NT2/D1 (cell line): ENCODE measurements around the gene LRBA.

Experiments
- DNase-seq: peaks from one replicate; pipeline ENCODE4 v3.0.0-alpha.2; 2011; ENCODE audit warnings: low read depth, low spot score
- H3K27me3 ChIP-seq: 2 replicates; pipeline ENCODE4 v1.6.0; 2011; ENCODE audit warnings: mild to moderate bottlenecking; ENCODE audit not compliant: insufficient read length, insufficient read depth
- H3K36me3 ChIP-seq: 2 replicates; pipeline ENCODE4 v1.6.1; 2011; ENCODE audit warnings: mild to moderate bottlenecking, low read length, mixed read lengths; ENCODE audit not compliant: insufficient read depth, insufficient read length
- H3K4me1 ChIP-seq: 2 replicates; pipeline ENCODE4 v1.5.1; 2011; ENCODE audit not compliant: insufficient read depth, insufficient read length
- H3K4me3 ChIP-seq: 2 replicates; pipeline ENCODE4 v1.5.1; 2011; ENCODE audit warnings: low read depth; ENCODE audit not compliant: insufficient read length
- H3K9ac ChIP-seq: 2 replicates; pipeline ENCODE4 v1.6.0; 2011; ENCODE audit warnings: low read depth; ENCODE audit not compliant: insufficient read length
- H3K9me3 ChIP-seq: 2 replicates; pipeline ENCODE4 v1.5.1; 2011; ENCODE audit warnings: mild to moderate bottlenecking, low read length; ENCODE audit not compliant: insufficient read depth
- SUZ12 ChIP-seq: IDR thresholded peaks from 2 replicates; pipeline ENCODE4 v1.6.1; 2011; ENCODE audit not compliant: insufficient read length, insufficient read depth; ENCODE audit errors: extremely low read depth
- YY1 ChIP-seq: IDR thresholded peaks from 2 replicates; pipeline ENCODE4 v1.6.1; 2011; ENCODE audit not compliant: insufficient read length, insufficient read depth
- ZNF274 ChIP-seq: IDR thresholded peaks from 2 replicates; pipeline ENCODE4 v1.6.1; 2011; ENCODE audit warnings: mild to moderate bottlenecking, low read depth, low read length

Gene LRBA

DNA sequence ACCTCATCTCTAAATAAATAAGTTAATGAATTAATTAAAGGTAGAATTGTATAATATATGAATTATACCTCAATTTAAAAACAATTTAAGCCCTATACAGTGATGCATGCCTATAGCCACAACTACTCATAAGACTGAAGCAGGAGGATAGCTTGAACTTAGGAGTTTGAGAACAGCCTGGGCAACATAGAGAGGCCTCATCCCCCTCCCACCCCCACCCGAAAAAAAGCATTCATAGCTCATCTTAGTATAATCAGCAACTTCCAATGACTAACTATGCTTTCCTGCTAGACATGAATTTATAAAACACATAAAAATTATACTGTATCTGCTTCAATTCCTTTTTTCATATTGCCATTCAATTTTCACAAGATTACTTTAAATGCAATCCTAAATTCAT is 1.6 kb downstream of the LRBA start:
- Histone ChIP-seq H3K36me3 (peaks cover 4% of the 10 kb centered on the region), H3K9me3 (no peaks in the 10 kb centered on the region), H3K4me1 (no peaks in the 10 kb centered on the region), H3K27me3 (no peaks in the 10 kb centered on the region), H3K4me3 (peak overlapping the region; percentile 15), H3K9ac (no peak overlapping the region)
- TF ChIP-seq YY1 (no peak), ZNF274 (no peak), SUZ12 (no peak)
- DNase-seq: no peak

DNA sequence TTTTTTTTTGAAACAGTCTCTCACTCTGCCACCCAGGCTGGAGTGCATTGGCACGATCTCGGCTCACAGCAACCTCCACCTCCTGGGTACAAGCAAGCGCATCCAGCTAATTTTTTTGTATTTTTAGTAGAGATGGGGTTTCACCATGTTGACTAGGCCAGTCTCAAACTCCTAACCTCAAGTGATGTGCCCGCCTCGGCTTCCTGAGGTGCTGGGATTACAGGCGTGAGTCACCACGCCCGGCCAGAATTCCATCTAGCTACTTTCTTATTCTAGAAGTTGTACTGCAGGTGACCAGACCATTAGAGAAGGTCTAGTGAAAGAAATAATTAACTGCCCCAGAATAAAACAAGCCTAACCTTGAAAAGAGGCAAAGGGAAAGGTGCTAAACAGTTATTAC is 2.3 kb downstream of the LRBA start:
- Histone ChIP-seq H3K36me3 (peaks cover 4% of the 10 kb centered on the region), H3K4me3 (no peak overlapping the region), H3K9ac (no peak overlapping the region), H3K27me3 (no peaks in the 10 kb centered on the region), H3K4me1 (no peaks in the 10 kb centered on the region), H3K9me3 (no peaks in the 10 kb centered on the region)
- no peak for DNase-seq
- TF ChIP-seq YY1: no peak
- no peak for TF ChIP-seq ZNF274
- TF ChIP-seq SUZ12: no peak

DNA sequence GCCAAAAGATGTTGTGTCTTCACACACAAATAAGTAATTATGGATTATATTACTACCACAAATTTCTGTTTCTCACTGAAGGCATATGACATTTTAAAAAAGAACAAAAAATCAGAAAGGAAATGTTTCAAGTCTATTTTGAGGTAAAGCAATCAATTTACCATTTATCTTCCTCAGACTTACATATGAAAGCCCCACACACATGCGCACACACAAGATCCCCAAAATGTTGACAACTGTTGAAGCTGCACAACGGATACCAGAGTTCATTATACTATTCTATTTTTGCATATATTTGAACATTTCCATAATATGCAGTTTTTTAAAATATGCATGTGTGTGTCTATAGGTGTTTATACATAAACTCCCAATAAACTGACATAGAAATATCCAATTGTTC is 2.7 kb downstream of the LRBA start:
- Histone ChIP-seq H3K27me3 (no peaks in the 10 kb centered on the region), H3K9ac (no peak overlapping the region), H3K9me3 (no peaks in the 10 kb centered on the region), H3K36me3 (peaks cover 4% of the 10 kb centered on the region), H3K4me3 (no peak overlapping the region), H3K4me1 (no peaks in the 10 kb centered on the region)
- no peak for DNase-seq
- no peak for TF ChIP-seq SUZ12
- no peak for TF ChIP-seq ZNF274

DNA sequence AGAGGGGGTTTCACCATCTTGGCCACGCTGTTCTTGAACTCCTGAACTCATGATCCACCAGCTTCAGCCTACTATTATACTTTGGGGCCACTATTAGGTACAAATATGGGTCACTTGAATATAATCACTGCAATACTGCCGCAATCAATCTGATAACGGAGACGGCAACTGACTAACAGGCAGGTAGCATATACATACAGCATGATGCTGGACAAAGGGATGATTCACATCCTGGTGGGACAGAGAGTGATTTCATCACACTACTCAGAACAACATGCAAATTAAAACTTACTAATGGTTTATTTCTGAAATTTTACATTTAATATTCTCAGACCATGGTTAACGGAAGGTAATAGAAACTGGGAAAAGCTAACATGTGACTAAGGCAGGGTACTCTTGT is 10.9 kb downstream of the LRBA start:
- peaks cover 6% of the 10 kb centered on the region for H3K4me1 ChIP-seq
- DNase-seq: no peak
- H3K36me3 ChIP-seq: no peaks in the 10 kb centered on the region
- TF ChIP-seq YY1 (no peak), SUZ12 (no peak), ZNF274 (no peak)
- no peaks in the 10 kb centered on the region for H3K9me3 ChIP-seq
- H3K27me3 ChIP-seq: no peaks in the 10 kb centered on the region
- no peak overlapping the region for H3K4me3 ChIP-seq
- H3K9ac ChIP-seq: no peak overlapping the region

DNA sequence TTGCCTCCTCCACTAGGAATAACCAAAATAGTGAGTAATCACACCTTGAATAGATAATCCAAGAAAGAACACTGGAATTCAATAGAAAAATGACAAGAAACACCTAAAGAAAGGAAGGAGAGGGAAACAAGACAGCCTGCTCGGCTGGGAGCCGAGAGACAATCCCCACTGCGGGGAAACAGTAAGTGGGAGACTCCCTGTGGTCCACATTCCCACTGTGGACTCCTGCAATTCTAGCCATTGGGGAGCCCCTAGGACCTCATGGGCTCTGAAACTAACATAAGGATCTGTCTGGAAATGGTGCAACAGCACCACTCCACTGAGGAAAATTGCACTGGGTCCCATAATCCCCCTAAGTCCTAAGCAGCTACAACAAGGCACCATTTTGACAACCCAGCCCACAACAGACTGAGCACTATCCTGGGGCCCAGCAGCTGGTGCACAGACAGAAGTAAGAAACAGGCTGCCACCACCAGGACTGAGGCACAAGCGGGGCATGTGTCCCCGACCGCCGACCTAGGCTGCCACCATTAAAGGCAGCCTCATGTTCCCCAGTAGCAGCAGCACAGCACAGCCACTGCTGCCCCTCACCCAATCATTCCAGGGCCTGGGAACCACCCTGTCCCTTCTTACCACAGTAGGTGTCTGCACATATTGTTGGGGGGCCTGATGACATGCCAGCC is 14.2 kb downstream of the LRBA start:
- Histone ChIP-seq H3K4me1 (peaks cover 6% of the 10 kb centered on the region), H3K9ac (no peak overlapping the region), H3K27me3 (no peaks in the 10 kb centered on the region), H3K4me3 (no peak overlapping the region), H3K9me3 (no peaks in the 10 kb centered on the region), H3K36me3 (no peaks in the 10 kb centered on the region)
- TF ChIP-seq SUZ12: no peak
- TF ChIP-seq YY1: no peak
- TF ChIP-seq ZNF274: no peak
- DNase-seq: no peak

DNA sequence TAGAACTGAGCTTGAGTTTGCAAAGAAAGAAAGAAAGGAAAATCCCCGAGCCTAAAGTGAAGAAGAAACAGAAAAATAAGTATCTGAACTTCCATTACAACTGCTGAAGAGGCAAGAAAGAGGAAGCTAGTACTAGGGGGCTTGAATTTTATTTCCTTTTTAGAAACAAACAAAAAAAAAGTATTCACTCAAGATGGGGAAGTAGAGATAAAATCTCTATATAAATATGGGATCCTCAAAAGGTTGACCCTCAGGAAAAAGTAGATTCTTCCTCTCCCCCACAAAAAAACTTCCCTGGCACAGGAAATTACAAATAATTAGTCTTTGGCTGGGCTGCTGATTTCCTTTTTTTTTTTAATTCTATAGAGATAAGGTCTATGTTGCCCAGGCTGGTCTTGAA is 16.0 kb downstream of the LRBA start:
- no peaks in the 10 kb centered on the region for H3K9me3 ChIP-seq
- no peaks in the 10 kb centered on the region for H3K27me3 ChIP-seq
- no peak overlapping the region for H3K4me3 ChIP-seq
- H3K36me3 ChIP-seq: no peaks in the 10 kb centered on the region
- no peak for DNase-seq
- H3K4me1 ChIP-seq: peaks cover 6% of the 10 kb centered on the region
- TF ChIP-seq SUZ12 (no peak), YY1 (no peak), ZNF274 (no peak)
- H3K9ac ChIP-seq: no peak overlapping the region

DNA sequence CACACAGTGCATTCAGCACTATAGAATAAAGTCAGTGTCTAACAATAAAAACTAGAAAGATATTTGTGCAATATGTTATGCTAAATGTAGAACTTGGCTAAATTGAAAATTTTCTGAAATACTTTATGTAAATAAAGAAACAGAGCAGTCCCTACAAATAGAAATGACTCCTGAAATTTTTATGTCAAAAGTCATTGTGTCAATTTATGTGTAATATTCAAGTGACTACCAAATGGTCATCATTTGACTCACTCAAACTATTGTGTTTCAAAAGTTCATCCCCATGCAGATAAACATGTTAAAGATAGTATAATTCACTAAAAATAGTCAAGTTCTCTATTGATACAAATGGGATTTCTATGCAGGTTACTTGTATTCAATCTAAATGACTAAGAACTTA is 17.9 kb downstream of the LRBA start:
- H3K9me3 ChIP-seq: no peaks in the 10 kb centered on the region
- no peaks in the 10 kb centered on the region for H3K36me3 ChIP-seq
- H3K9ac ChIP-seq: no peak overlapping the region
- no peak overlapping the region for H3K4me3 ChIP-seq
- DNase-seq: no peak
- no peaks in the 10 kb centered on the region for H3K27me3 ChIP-seq
- peaks cover 6% of the 10 kb centered on the region for H3K4me1 ChIP-seq
- TF ChIP-seq SUZ12 (no peak), ZNF274 (no peak), YY1 (no peak)
